Measurements from ENCODE around the gene POLR1E.

POLR1E gene

GRCh38 chr9:37534901-37535300 is 49.2 kb downstream of the POLR1E start:
- no peak for DNase-seq (ENCODE audit: low read depth in 2 of 2)

- DNase-seq (ENCODE audit: low read depth in 2 of 2): no peak
Measured at GRCh38 chr9:37538099-37538498, 52.4 kb downstream of the POLR1E start.

GRCh38 chr9:37539634-37540033 is 53.9 kb downstream of the POLR1E start:
- DNase-seq (ENCODE audit: low read depth in 2 of 2): no peak

- no peak for DNase-seq (ENCODE audit: low read depth in 2 of 2)
Measured at GRCh38 chr9:37540634-37541033, 54.9 kb downstream of the POLR1E start.

- DNase-seq (ENCODE audit: low read depth in 2 of 2): no peak
Measured at GRCh38 chr9:37541465-37541864, 55.7 kb downstream of the POLR1E start.

GRCh38 chr9:37542488-37542887 is 56.7 kb downstream of the POLR1E start:
- no peak for DNase-seq (ENCODE audit: low read depth in 2 of 2)

- no peak for DNase-seq (ENCODE audit: low read depth in 2 of 2)
Measured at GRCh38 chr9:37542895-37543294, 57.1 kb downstream of the POLR1E start.

- no peak for DNase-seq (ENCODE audit: low read depth in 2 of 2)
Measured at GRCh38 chr9:37543468-37543867, 57.7 kb downstream of the POLR1E start.

- DNase-seq (ENCODE audit: low read depth in 2 of 2): no peak
Measured at GRCh38 chr9:37547328-37547878, 61.7 kb downstream of the POLR1E start.

- no peak for DNase-seq (ENCODE audit: low read depth in 2 of 2)
Measured at GRCh38 chr9:37549527-37549926, 63.8 kb downstream of the POLR1E start.

GRCh38 chr9:37550781-37551180 is 65.0 kb downstream of the POLR1E start:
- DNase-seq (ENCODE audit: low read depth in 2 of 2): peak; percentile 14 to 19

GRCh38 chr9:37551468-37551867 is 65.7 kb downstream of the POLR1E start:
- no peak for DNase-seq (ENCODE audit: low read depth in 2 of 2)

GRCh38 chr9:37551888-37552287 is 66.1 kb downstream of the POLR1E start:
- no peak for DNase-seq (ENCODE audit: low read depth in 2 of 2)

Data from fibroblast of skin of left quadriceps (primary cell).